ENCODE results near the gene PCSK1.
A peak's percentile ranks its signal among the peaks of the same experiment; 100 is the strongest.
"Not testable (repeated sequence)": the region's sequence is repeated elsewhere in the genome, so short reads cannot be mapped to it uniquely, and the experiment has no call there.

Gene PCSK1

DNA sequence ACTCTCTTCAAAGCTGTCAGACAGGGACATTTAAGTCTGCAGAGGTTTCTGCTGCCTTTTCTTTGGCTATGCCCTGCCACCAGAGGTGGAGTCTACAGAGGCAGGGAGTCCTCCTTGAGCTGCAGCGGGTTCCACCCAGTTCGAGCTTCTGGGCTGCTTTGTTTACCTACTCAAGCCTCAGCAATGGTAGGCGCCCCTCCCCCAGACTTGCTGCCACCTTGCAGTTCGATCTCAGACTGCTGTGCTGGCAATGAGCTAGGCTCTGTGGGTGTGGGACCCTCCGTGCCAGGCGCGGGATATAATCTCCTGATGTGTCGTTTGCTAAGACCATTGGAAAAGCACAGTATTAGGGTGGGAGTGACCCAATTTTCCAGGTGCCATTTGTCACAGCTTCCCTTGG, 65.7 kb downstream of the PCSK1 start:
- DNase-seq: not testable (repeated sequence)

DNA sequence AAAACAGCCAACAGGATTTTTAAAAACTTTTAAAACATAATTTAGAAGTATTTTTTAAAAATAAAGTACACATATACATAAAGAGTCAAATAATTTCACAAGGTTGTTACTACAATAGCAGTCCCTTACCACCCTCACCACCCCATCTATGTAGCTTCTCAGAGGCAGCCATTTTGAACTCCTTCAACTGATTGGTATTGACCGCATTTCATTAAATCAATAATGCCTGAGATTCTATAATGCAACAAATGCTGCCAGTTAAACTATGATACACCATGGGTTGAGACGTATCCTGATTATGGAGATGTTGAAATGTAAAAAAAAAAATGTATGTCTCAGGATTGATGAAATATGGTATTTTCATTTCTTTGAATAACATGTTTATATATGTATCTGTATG, 78.8 kb downstream of the PCSK1 start:
- DNase-seq: no peak

- DNase-seq: no peak
Measured at GRCh38 chr5:96353220-96353619, 79.8 kb downstream of the PCSK1 start.

DNA sequence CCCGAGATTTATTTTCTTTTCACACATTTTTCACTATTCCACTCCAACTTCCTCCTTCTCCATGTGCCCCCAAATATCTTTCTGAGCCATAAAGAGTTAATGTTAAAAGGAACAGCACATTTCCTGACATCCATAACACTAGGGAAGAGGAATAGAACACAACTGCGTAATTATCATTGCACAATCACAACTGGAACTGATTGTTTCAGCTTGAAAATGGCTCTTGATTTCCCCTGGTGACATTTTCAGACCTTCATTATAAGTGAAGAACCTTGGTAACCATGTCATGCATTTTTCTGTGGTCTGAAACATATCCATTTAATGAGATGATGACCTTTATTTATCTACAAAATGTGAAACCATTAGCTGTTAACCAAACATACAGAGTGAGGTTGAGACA, 82.4 kb downstream of the PCSK1 start:
- DNase-seq: no peak

- DNase-seq: no peak
Measured at GRCh38 chr5:96348536-96348935, 84.5 kb downstream of the PCSK1 start.

DNA sequence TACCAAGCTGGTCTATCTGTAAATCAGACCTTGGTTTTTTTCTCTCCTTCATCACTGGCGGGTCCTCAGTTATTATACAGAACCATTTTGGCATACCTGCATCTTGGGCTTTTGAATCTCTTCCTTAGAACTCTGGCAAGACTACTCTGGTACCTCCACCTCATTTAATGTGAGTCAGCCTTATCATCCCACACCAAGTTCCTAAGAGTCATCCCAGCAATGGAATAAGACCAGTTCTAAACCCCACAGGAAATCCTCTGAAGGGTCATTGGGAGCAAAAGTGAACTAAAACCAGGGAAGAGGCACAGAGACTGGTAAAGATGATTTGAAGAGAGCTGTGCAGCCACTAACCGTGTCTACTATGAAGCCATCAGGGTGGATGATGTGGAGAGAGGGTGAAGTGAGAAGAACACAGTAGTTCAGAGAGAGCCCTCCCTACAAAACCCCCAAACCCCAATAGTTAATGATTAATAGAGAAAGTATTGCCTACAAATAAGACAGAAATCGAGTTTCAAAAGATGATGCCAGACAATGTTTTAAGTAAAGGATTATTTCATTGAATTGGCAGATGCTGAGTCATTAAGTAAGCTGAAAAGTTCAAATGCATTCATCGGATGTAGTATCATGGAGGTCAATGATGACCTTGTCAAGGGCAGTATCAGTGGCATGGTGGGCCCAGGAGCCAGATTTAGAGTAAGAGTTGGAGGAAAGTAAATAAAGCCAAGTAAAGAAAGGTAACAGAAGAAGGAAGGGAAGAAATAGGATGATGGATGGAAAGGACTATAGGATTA, 85.4 kb downstream of the PCSK1 start:
- no peak for DNase-seq

DNA sequence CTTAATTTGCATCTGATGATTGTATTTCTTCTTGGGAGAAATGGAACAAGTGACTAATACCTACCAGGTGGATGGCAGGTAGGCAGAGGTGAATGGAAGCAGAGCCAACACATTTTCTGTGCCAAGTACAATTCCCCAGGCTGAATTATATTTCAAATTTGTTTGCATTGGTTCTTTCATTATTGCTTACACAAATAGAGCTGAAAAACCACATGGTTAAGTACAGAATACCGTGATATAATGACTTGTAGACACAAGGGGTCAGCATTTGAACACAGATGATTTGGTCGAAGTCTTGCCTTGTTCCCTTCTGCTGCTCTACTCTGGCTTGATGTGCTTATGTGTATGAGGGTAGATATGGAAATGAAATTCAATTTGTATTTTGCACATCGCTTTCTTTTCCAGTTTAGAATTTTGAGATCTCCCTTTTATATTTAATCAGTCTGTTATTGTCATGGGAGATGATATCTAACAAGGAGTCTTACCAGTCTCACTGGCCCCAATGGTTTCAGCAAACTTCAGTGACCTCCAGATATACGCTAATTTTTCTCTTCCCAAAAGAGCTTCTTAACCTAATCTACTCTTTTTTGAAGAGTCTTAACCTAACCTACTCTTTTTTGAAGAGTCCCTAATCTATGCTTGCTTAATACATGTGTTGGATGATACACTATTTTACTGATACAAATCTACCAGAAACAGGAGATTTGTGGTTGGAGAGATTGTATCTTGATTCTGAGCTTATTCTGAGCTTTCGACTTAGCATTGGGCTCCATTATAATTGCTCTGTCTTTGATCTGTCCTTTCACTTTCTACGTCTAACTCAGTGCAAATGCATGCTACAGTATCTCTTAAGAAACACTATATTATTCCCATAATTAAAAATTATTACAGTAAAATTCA, 88.1 kb downstream of the PCSK1 start:
- peak in 4 of 6 experiments; percentile 2 to 62 (median 34) for DNase-seq

GRCh38 chr5:96343094-96343493, 90.0 kb downstream of the PCSK1 start:
- no peak for DNase-seq

DNA sequence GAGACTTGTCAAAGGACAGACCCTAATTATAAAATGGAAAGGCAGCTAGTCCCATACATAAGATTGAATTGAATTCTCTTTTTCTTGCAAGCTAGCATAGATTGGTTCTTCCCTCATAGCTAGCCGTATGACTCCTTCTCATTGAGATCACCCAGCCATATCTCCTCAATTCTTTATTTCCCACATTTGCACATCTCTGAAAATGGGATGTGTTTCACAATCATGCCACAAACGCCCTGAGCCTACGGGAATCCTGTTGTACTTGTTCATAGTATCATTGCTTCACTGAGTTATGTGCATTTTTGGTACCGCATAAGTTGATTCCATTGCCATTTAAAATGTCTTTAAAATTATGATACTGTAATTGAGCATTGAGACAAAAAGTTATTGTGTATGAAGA, 90.5 kb downstream of the PCSK1 start:
- no peak for DNase-seq

All from stimulated activated naive CD4-positive, alpha-beta T cell (primary cell).